Measurements from ENCODE around the gene LINGO1. TPM values are rescaled to one million over a fixed set of nuclear protein-coding genes. Genes with fewer than 3 reads are reported as not detected.
A peak's percentile ranks its signal among the peaks of the same experiment; 100 is the strongest.

The LINGO1 gene
- total RNA-seq, 1 experiment from 2014 or later = 51.3 TPM

- Mint-ChIP-seq H3K36me3 (peaks cover 19% of the 10 kb centered on the region), H3K9me3 (no peaks in the 10 kb centered on the region), H3K4me1 (peaks cover 39% of the 10 kb centered on the region), H3K27me3 (ENCODE audit: low read depth) (no peaks in the 10 kb centered on the region; the same call in 1 of the 2 replicates), H3K4me3 (no peak overlapping the region), H3K27ac (no peak overlapping the region)
- TF ChIP-seq ZNF423 (CRISPR knock-in tag; IDR thresholded peaks at IDR 0.05) (peak; percentile 42), FOXP1 (CRISPR knock-in tag; IDR thresholded peaks at IDR 0.05; ENCODE audit: borderline replicate concordance) (no peak)
- no peak for DNase-seq (ENCODE audit: low spot score)
- CTCF ChIA-PET = interaction anchor here (1.0 to 17.1 kb wide), 6 partner anchors 9 to 254 kb away, joined by 3 to 195 read pairs (median 54); partner anchors contain the start of gene LINGO1
- ATAC-seq = no peak
- POLR2A ChIA-PET = no interaction called here
Observed at GRCh38 chr15:77616072-77616471, 16.6 kb downstream of the LINGO1 start.

- Mint-ChIP-seq H3K27ac (no peak overlapping the region), H3K9me3 (no peaks in the 10 kb centered on the region), H3K4me3 (no peak overlapping the region), H3K27me3 (ENCODE audit: low read depth) (no peaks in the 10 kb centered on the region; the same call in 1 of the 2 replicates), H3K36me3 (peaks cover 19% of the 10 kb centered on the region), H3K4me1 (peaks cover 40% of the 10 kb centered on the region)
- ATAC-seq (no peak), DNase-seq (ENCODE audit: low spot score) (no peak)
- POLR2A ChIA-PET = interaction anchor here (0.8 kb wide), 1 partner anchor 18 kb away, joined by 3 read pairs; no protein-coding TSS in a partner anchor
- TF ChIP-seq FOXP4 (CRISPR knock-in tag; IDR thresholded peaks at IDR 0.05) (no peak), ELF4 (CRISPR knock-in tag; IDR thresholded peaks at IDR 0.05; ENCODE audit: low read depth) (no peak), IRF2 (CRISPR knock-in tag; IDR thresholded peaks at IDR 0.05; ENCODE audit: borderline replicate concordance, low read depth) (no peak), FOXK1 (CRISPR knock-in tag; IDR thresholded peaks at IDR 0.05) (no peak), AFF4 (CRISPR knock-in tag; IDR thresholded peaks at IDR 0.05; ENCODE audit: borderline replicate concordance) (no peak), NFATC4 (CRISPR knock-in tag; IDR thresholded peaks at IDR 0.05) (no peak), ATF3 (CRISPR knock-in tag; conservative IDR thresholded peaks at IDR 0.05) (no peak), FOXP1 (CRISPR knock-in tag; IDR thresholded peaks at IDR 0.05; ENCODE audit: borderline replicate concordance) (no peak), ZNF317 (CRISPR knock-in tag; IDR thresholded peaks at IDR 0.05; ENCODE audit: borderline replicate concordance, low read depth) (no peak), JUN (CRISPR knock-in tag; IDR thresholded peaks at IDR 0.05) (no peak), NR2C2 (CRISPR knock-in tag; IDR thresholded peaks at IDR 0.05) (no peak), TCF7 (CRISPR knock-in tag; IDR thresholded peaks at IDR 0.05; ENCODE audit: low read depth) (no peak), SOX15 (CRISPR knock-in tag; IDR thresholded peaks at IDR 0.05) (no peak), ZNF263 (CRISPR knock-in tag; IDR thresholded peaks at IDR 0.05; ENCODE audit: low read depth) (no peak), KAT7 (CRISPR knock-in tag; IDR thresholded peaks at IDR 0.05; ENCODE audit: borderline replicate concordance) (no peak), ZNF281 (CRISPR knock-in tag; IDR thresholded peaks at IDR 0.05) (no peak), ZNF512 (CRISPR knock-in tag; IDR thresholded peaks at IDR 0.05; ENCODE audit: borderline replicate concordance) (no peak), USF2 (CRISPR knock-in tag; IDR thresholded peaks at IDR 0.05) (no peak), NFE2L1 (CRISPR knock-in tag; IDR thresholded peaks at IDR 0.05) (no peak), PRRX2 (CRISPR knock-in tag; IDR thresholded peaks at IDR 0.05) (no peak)
- CTCF ChIA-PET = interaction anchor here (1.0 to 17.1 kb wide), 4 partner anchors 9 to 255 kb away, joined by 3 to 195 read pairs (median 114); partner anchors contain the start of gene LINGO1
Observed at GRCh38 chr15:77615472-77615871, 17.2 kb downstream of the LINGO1 start.

Measured in WTC11 (cell line).